Kidney (tissue), 14 donors: ENCODE measurements around the gene SFT2D3. TPM values are rescaled to one million over a fixed set of nuclear protein-coding genes. Genes with fewer than 3 reads are reported as not detected.

Experiments
- DNase-seq, 5 donors: peaks; one replicate each; pipeline ENCODE4 v3.0.0-alpha.2; 2013 to 2020
- FAIRE-seq: peaks from 2 replicates; lab custom pipeline; 2012; peaks lifted over from hg19 to GRCh38; lab: Jason Lieb, UNC
- H3K27ac ChIP-seq, 2 donors: one replicate each; pipeline ENCODE4 v1.7.0; 2013; ENCODE audit warnings: low read depth in 2 of 2, low read length in 2 of 2, inconsistent platforms in 1 of 2
- H3K27me3 ChIP-seq: one replicate; pipeline ENCODE4 v1.7.1; 2013; ENCODE audit warnings: low read length, inconsistent platforms; ENCODE audit not compliant: control insufficient read depth, insufficient read depth
- H3K36me3 ChIP-seq, 3 donors: one replicate each; pipeline versions ENCODE4 v1.7.0 to v1.7.1; 2013; ENCODE audit warnings: low read length in 3 of 3, control low read depth in 1 of 3, inconsistent platforms in 1 of 3; ENCODE audit not compliant: insufficient read depth in 3 of 3, control insufficient read depth in 2 of 3
- H3K4me1 ChIP-seq, 3 donors: one replicate each; pipeline versions ENCODE4 v1.7.0 to v1.7.1; 2013; ENCODE audit warnings: low read length in 3 of 3, inconsistent platforms in 1 of 3, low read depth in 1 of 3; ENCODE audit not compliant: control insufficient read depth in 2 of 3, insufficient read depth in 2 of 3
- H3K4me3 ChIP-seq, 3 donors: one replicate each; pipeline versions ENCODE4 v1.7.0 to v1.8.1; 2013; ENCODE audit warnings: low read length in 3 of 3, control low read depth in 1 of 3, inconsistent platforms in 1 of 3
- H3K9ac ChIP-seq, 3 donors: one replicate each; pipeline versions ENCODE4 v1.7.0 to v1.7.1; 2013; ENCODE audit warnings: low read length in 3 of 3, control low read depth in 1 of 3, inconsistent platforms in 1 of 3
- H3K9me3 ChIP-seq, 3 donors: one replicate each; pipeline versions ENCODE4 v1.7.0 to v1.7.1; 2013; ENCODE audit warnings: low read length in 3 of 3, control low read depth in 1 of 3, inconsistent platforms in 1 of 3; ENCODE audit not compliant: control insufficient read depth in 2 of 3, insufficient read depth in 1 of 3
- CTCF ChIP-seq: IDR thresholded peaks from 3 replicates; pipeline ENCODE4 v1.5.1; 2012; ENCODE audit warnings: mild to moderate bottlenecking, moderate library complexity, borderline replicate concordance; ENCODE audit not compliant: insufficient read depth; ENCODE audit errors: extremely low read depth
- intact Hi-C: fragments of 100-400 bp; cut with DNase I; formaldehyde crosslinking; loops from one replicate; pipeline ENCODE4 v1.11.1; 2022
- polyA plus RNA-seq: library from polyadenylated mRNA; stranded (reverse); fragments of 350-450 nt; fragmentation: Illumina TruSeq; extraction: RNeasy Lipid Tissue Mini Kit (QIAGEN cat#74804); gene quantifications from one replicate; pipeline ENCODE4 v1.2.3, GENCODE V29; 2014; ENCODE audit warnings: low read depth, low replicate concordance; ENCODE audit not compliant: insufficient read depth
- total RNA-seq: library from RNA; stranded (reverse); fragmentation: NEBNext Ultra II Directional; extraction: Animal tissue kit (Norgen Biotek cat#: 25700); gene quantifications from one replicate; pipeline ENCODE4 v1.2.1, GENCODE V29; 2021
- donor health status: control.
- donor health status: control.
- donor health status: control.
- donor health status: control.
- donor health status: control.
- donor health status: DM: yes; HTN: yes; CAD: no.
- donor health status: Normal renal cell carcinoma (clear cell type).

Gene SFT2D3
- total and polyA plus RNA-seq, 2 donors from 2014 or later, result 5.1 to 9.3 TPM

DNA sequence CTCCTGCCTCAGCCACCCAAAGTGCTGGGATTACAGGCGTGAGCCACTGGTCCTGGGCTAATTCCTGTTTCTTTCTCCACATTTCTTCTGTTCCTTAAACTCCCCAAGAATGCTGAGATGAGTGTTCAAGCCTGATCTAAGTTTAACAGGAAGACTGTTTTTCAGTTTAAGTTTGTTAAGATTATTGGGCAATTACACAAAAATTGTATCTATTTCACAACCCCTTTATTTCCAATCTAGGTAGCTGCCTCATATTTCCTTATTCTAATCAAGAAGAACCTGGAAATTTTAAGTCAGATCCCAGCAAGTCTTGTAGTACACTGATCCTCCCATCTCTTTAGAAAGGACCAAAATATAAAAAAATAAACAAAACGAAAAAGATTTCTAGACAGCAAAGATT lies 11.7 kb downstream of the SFT2D3 start:
- H3K9me3 ChIP-seq, result no peaks in the 10 kb centered on the region
- no peak overlapping the region for H3K4me3 ChIP-seq
- no peak overlapping the region for H3K9ac ChIP-seq
- H3K27me3 ChIP-seq, result no peaks in the 10 kb centered on the region
- intact Hi-C loops, result no loop called here
- DNase-seq (no peak), FAIRE-seq (no peak)
- H3K4me1 ChIP-seq, result no peaks in the 10 kb centered on the region
- H3K36me3 ChIP-seq, result peaks cover 6 to 20% (median 19%) of the 10 kb centered on the region in 3 donors
- TF ChIP-seq CTCF, result no peak
- H3K27ac ChIP-seq, result no peak overlapping the region

- Histone ChIP-seq H3K9ac (no peak overlapping the region), H3K36me3 (peaks cover 3 to 15% (median 15%) of the 10 kb centered on the region in 3 donors), H3K9me3 (no peaks in the 10 kb centered on the region), H3K27me3 (no peaks in the 10 kb centered on the region), H3K27ac (no peak overlapping the region), H3K4me1 (no peaks in the 10 kb centered on the region), H3K4me3 (no peak overlapping the region)
- no peak for TF ChIP-seq CTCF
- DNase-seq, result no peak
- intact Hi-C loops, result no loop called here
- FAIRE-seq, result no peak
These were observed 12.3 kb downstream of the SFT2D3 start for GRCh38 chr2:127713562-127713961.

DNA sequence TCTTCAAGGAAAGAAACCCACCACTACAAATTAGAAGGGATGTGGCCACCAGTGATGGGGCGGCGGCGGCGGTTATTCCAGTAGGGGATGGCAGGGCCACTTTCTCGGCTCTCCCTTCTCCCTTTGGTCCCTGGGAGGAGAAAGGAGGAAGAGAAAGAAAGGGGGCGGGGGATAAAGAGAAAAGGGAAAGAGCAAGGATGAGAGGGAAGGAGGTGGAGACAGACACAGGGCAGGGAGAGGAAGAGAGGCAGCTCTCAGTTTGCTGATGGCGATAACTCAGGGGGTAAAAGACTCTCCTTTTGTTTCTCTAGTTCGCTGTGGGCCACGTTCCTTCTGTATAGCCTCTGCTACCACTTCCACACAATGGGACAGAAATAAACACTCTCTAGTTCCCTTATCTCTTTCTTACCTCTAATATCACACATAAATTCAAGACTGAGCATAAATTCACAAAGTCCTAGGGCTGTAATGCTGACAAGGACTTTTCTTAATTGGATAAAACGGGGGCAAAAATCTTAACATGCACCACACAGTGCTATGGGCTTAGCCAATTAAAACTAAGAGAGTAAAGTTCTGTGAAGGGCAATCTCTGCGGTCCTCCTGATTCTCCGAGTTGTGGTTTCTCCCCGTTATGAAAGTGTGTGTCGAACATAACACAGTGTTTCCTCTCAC lies 14.6 kb downstream of the SFT2D3 start:
- intact Hi-C loops, result no loop called here
- H3K27ac ChIP-seq, result no peak overlapping the region
- H3K9me3 ChIP-seq, result no peaks in the 10 kb centered on the region
- no peaks in the 10 kb centered on the region for H3K4me1 ChIP-seq
- no peak overlapping the region for H3K9ac ChIP-seq
- H3K27me3 ChIP-seq, result no peaks in the 10 kb centered on the region
- DNase-seq (no peak), FAIRE-seq (no peak)
- no peak overlapping the region for H3K4me3 ChIP-seq
- no peak for TF ChIP-seq CTCF
- H3K36me3 ChIP-seq, result peaks cover 0 to 20% (median 7%) of the 10 kb centered on the region in 3 donors
